K562 (cell line): ENCODE results near the gene PRKACA. TPM values are rescaled to one million over a fixed set of nuclear protein-coding genes. Genes with fewer than 3 reads are reported as not detected.

ENCODE experiments used
- ERF ChIP-seq: fragments of 450-650 bp; formaldehyde crosslinking; IDR thresholded peaks from 2 replicates; pipeline ENCODE4 v1.4.0; 2020; ENCODE audit warnings: mild to moderate bottlenecking, mixed read lengths
- FOXA1 ChIP-seq: fragments of 450-650 bp; IDR thresholded peaks from 2 replicates; pipeline ENCODE4 v1.6.1; 2016; ENCODE audit warnings: mild to moderate bottlenecking, borderline replicate concordance
- HNRNPL ChIP-seq: fragments of 200-400 bp; formaldehyde crosslinking; IDR thresholded peaks from 2 replicates; pipeline ENCODE4 v1.6.1; 2017; ENCODE audit warnings: low read depth, mild to moderate bottlenecking, low read length
- KDM5B ChIP-seq: fragments of 200-600 bp; sonication (generic); IDR thresholded peaks from 2 replicates; pipeline ENCODE4 v1.6.1; 2012; ENCODE audit warnings: low read depth, mild to moderate bottlenecking, moderate library complexity, low read length, control low read depth, inconsistent platforms; ENCODE audit not compliant: insufficient replicate concordance
- NBN ChIP-seq: fragments of 450-650 bp; IDR thresholded peaks from 2 replicates; pipeline ENCODE4 v1.6.1; 2016; ENCODE audit warnings: low read depth, mild to moderate bottlenecking
- NFIX ChIP-seq: fragments of 250-450 bp; sonication (Bioruptor Pico); IDR thresholded peaks from 2 replicates; pipeline ENCODE4 v1.4.0; 2020; ENCODE audit warnings: low read depth, mild to moderate bottlenecking, moderate library complexity
- NR3C1 ChIP-seq: sonication (generic); formaldehyde crosslinking; IDR thresholded peaks from 2 replicates; pipeline ENCODE4 v1.8.1; 2022; ENCODE audit warnings: missing genetic modification reagents
- RBM15 ChIP-seq: fragments of 200-400 bp; formaldehyde crosslinking; IDR thresholded peaks from 2 replicates; pipeline ENCODE4 v1.6.1; 2018; ENCODE audit warnings: mild to moderate bottlenecking, low read length, moderate library complexity; ENCODE audit not compliant: insufficient read depth
- RBM39 ChIP-seq: fragments of 200-400 bp; formaldehyde crosslinking; optimal IDR thresholded peaks from 2 replicates; pipeline ENCODE3; 2018; ENCODE audit warnings: low read depth, low read length
- TRIM28 ChIP-seq: fragments of 450-650 bp; IDR thresholded peaks from 2 replicates; pipeline ENCODE4 v1.6.1; 2017
- ZBTB1 ChIP-seq: sonication (generic); formaldehyde crosslinking; IDR thresholded peaks from 2 replicates; pipeline ENCODE4 v1.8.1; 2023; ENCODE audit warnings: missing genetic modification reagents, low read depth, mild to moderate bottlenecking, borderline replicate concordance
- ZBTB7A ChIP-seq: IDR thresholded peaks from 2 replicates; pipeline ENCODE4 v1.6.1; 2011; ENCODE audit warnings: low read depth, mild to moderate bottlenecking, low read length, moderate library complexity, borderline replicate concordance; ENCODE audit not compliant: control insufficient read depth
- ZFX ChIP-seq: sonication (generic); formaldehyde crosslinking; IDR thresholded peaks from 2 replicates; pipeline ENCODE4 v1.8.0; 2022; ENCODE audit warnings: mild to moderate bottlenecking, missing genetic modification reagents, moderate library complexity
- ZNF263 ChIP-seq: sonication (generic); formaldehyde crosslinking; IDR thresholded peaks from 2 replicates; pipeline ENCODE4 v1.8.0; 2022; ENCODE audit warnings: mild to moderate bottlenecking, missing genetic modification reagents, borderline replicate concordance
- ZNF444 ChIP-seq: fragments of 250-450 bp; sonication (Bioruptor Pico); IDR thresholded peaks from 2 replicates; pipeline ENCODE4 v1.4.0; 2020; ENCODE audit warnings: mild to moderate bottlenecking, moderate library complexity
- polyA plus RNA-seq, 8 experiments: library from polyadenylated mRNA; depleted of rRNA in 4 of 8; stranded (reverse) in 5 of 8; unstranded in 3 of 8; fragments of >200 nt; fragmentation: Nextera tagmentation in 2 of 8; fragmentation: Illumina TruSeq in 1 of 8; extraction: Ambion mirVana in 2 of 8; extraction: Trizol in 1 of 8; gene quantifications; 2 replicates each; pipeline versions ENCODE4 v1.2.1 to v1.2.3, GENCODE V29; 2011 to 2014; ENCODE audit warnings: inconsistent platforms in 1 of 8, missing spikeins in 1 of 8
- total RNA-seq, 7 experiments: library from RNA; depleted of rRNA in 6 of 7; stranded (reverse); fragments of >200 nt in 6 of 7; fragmentation: Illumina TruSeq in 2 of 7; extraction: Trizol in 2 of 7; gene quantifications; 2 replicates each; pipeline versions ENCODE4 v1.2.1 to v1.2.3, GENCODE V29; 2011 to 2021; ENCODE audit warnings: low replicate concordance in 1 of 7
- TF ChIP-seq, protein P1 (sequence below), 3 experiments: IDR thresholded peaks in 2 of 3; conservative IDR thresholded peaks in 1 of 3; 2 replicates each; pipeline ENCODE4 v1.5.1; 2011 to 2012; ENCODE audit warnings: low read length in 3 of 3, mild to moderate bottlenecking in 3 of 3, control low read depth in 2 of 3, improper control_type of control experiment in 1 of 3, inconsistent platforms in 1 of 3, low read depth in 1 of 3, mixed read lengths in 1 of 3, moderate library complexity in 1 of 3; ENCODE audit not compliant: insufficient read depth in 2 of 3
- TF ChIP-seq, protein P2 (sequence below): fragments of 450-650 bp; IDR thresholded peaks from 2 replicates; pipeline ENCODE4 v1.6.1; 2016; ENCODE audit warnings: antibody characterized with exemption
- TF ChIP-seq, protein P3 (sequence below): fragments of 250-450 bp; sonication (Bioruptor Pico); IDR thresholded peaks from 2 replicates; pipeline ENCODE4 v1.4.0; 2020; ENCODE audit warnings: mild to moderate bottlenecking, moderate library complexity
- TF ChIP-seq, protein P4 (sequence below): fragments of 450-650 bp; formaldehyde crosslinking; IDR thresholded peaks from 2 replicates; pipeline ENCODE4 v1.4.0; 2020; ENCODE audit warnings: mild to moderate bottlenecking, moderate library complexity

PRKACA gene
- total and polyA plus RNA-seq, 9 of the 15 experiments (the other 6 are each of a cell fraction or from before 2014, with no cell fraction given): 1.2 to 63.1 (median 13.0) TPM

DNA sequence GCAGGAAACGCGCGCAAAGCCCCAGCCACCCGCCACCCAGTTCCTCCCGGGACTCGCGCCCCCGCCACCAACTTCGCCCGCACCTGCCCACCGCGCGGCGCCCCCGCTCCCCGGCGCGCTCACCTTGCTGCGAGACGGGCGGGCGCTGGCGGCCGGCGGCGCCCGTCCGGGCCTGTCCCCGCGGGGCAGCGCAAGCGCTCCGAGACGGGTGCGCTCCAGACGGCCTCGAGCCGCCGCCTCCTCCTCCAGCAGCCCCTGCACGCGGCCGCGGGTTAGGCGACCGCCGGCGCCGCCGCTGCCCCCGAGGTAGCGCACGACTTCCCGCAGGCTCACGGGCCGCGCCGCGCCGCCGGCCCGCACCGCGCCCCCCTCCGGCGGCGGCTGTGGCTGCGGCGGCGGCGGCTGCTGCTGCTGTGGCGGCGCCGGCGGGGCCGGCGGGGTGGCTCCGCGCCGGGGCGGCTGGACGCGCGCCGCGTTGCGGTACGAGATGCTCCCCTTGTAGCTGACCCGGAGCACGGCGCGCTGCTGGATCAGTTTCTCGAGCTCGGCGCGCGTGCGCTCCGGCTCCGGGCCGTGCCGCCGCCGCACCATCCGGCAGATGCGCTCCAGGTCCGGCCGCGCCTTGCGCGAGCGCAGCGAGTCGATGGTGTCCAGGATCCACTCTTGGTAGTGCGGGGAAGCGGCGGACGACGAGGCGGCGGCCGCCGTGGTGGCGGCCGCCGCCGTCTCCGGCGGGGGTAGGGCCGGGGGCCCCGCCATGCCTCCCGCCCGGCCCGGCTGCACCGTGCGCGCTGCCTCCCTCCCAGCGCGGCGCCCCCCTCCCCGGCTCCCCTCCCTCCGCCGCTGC lies 27.7 kb downstream of the PRKACA start (continued):
- TF ChIP-seq, protein P1, sequence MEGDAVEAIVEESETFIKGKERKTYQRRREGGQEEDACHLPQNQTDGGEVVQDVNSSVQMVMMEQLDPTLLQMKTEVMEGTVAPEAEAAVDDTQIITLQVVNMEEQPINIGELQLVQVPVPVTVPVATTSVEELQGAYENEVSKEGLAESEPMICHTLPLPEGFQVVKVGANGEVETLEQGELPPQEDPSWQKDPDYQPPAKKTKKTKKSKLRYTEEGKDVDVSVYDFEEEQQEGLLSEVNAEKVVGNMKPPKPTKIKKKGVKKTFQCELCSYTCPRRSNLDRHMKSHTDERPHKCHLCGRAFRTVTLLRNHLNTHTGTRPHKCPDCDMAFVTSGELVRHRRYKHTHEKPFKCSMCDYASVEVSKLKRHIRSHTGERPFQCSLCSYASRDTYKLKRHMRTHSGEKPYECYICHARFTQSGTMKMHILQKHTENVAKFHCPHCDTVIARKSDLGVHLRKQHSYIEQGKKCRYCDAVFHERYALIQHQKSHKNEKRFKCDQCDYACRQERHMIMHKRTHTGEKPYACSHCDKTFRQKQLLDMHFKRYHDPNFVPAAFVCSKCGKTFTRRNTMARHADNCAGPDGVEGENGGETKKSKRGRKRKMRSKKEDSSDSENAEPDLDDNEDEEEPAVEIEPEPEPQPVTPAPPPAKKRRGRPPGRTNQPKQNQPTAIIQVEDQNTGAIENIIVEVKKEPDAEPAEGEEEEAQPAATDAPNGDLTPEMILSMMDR (IDR thresholded peaks at IDR 0.05 in 2 of 3, conservative IDR thresholded peaks at IDR 0.05 in 1 of 3; ENCODE audit: insufficient read depth in 2 of 3, low read depth in 1 of 3, low read length in 3 of 3): peak in 2 of 3 experiments; percentile 19 to 31; a peak in 2 of 6 replicates
- TF ChIP-seq ZBTB1 (CRISPR knock-in tag) (peak; percentile 93), RBM39 (no peak), ZBTB7A (peak; percentile 44; the same call in 1 of the 2 replicates), KDM5B (peak; percentile 13), HNRNPL (no peak), NBN (no peak), ERF (CRISPR knock-in tag) (0 out of 2 replicates have a peak, but pooled peaks have one; percentile 42), NR3C1 (no peak), NFIX (CRISPR knock-in tag) (no peak), RBM15 (no peak), FOXA1 (no peak), ZNF444 (CRISPR knock-in tag) (no peak), ZNF263 (CRISPR knock-in tag) (peak; percentile 83), ZFX (CRISPR knock-in tag) (peak; percentile 37; the same call in 1 of the 2 replicates), TRIM28 (no peak)
- TF ChIP-seq, protein P2, sequence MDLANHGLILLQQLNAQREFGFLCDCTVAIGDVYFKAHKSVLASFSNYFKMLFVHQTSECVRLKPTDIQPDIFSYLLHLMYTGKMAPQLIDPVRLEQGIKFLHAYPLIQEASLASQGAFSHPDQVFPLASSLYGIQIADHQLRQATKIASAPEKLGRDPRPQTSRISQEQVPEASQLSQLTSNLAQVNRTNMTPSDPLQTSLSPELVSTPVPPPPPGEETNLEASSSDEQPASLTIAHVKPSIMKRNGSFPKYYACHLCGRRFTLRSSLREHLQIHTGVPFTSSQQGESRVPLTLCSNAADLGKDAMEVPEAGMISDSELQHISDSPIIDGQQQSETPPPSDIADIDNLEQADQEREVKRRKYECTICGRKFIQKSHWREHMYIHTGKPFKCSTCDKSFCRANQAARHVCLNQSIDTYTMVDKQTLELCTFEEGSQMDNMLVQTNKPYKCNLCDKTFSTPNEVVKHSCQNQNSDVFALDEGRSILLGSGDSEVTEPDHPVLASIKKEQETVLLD: 0 out of 2 replicates have a peak, but pooled peaks have one; percentile 4
- TF ChIP-seq, protein P3, sequence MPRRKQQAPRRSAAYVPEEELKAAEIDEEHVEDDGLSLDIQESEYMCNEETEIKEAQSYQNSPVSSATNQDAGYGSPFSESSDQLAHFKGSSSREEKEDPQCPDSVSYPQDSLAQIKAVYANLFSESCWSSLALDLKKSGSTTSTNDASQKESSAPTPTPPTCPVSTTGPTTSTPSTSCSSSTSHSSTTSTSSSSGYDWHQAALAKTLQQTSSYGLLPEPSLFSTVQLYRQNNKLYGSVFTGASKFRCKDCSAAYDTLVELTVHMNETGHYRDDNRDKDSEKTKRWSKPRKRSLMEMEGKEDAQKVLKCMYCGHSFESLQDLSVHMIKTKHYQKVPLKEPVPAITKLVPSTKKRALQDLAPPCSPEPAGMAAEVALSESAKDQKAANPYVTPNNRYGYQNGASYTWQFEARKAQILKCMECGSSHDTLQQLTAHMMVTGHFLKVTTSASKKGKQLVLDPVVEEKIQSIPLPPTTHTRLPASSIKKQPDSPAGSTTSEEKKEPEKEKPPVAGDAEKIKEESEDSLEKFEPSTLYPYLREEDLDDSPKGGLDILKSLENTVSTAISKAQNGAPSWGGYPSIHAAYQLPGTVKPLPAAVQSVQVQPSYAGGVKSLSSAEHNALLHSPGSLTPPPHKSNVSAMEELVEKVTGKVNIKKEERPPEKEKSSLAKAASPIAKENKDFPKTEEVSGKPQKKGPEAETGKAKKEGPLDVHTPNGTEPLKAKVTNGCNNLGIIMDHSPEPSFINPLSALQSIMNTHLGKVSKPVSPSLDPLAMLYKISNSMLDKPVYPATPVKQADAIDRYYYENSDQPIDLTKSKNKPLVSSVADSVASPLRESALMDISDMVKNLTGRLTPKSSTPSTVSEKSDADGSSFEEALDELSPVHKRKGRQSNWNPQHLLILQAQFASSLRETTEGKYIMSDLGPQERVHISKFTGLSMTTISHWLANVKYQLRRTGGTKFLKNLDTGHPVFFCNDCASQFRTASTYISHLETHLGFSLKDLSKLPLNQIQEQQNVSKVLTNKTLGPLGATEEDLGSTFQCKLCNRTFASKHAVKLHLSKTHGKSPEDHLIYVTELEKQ (CRISPR knock-in tag): no peak
- TF ChIP-seq, protein P4, sequence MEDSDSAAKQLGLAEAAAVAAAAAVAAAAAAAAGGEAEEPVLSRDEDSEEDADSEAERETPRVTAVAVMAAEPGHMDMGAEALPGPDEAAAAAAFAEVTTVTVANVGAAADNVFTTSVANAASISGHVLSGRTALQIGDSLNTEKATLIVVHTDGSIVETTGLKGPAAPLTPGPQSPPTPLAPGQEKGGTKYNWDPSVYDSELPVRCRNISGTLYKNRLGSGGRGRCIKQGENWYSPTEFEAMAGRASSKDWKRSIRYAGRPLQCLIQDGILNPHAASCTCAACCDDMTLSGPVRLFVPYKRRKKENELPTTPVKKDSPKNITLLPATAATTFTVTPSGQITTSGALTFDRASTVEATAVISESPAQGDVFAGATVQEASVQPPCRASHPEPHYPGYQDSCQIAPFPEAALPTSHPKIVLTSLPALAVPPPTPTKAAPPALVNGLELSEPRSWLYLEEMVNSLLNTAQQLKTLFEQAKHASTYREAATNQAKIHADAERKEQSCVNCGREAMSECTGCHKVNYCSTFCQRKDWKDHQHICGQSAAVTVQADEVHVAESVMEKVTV: no peak
